Left hindlimb (tissue), 1 donor: ENCODE measurements around the gene CCSER1.
"Not testable (repeated sequence)": the region's sequence is repeated elsewhere in the genome, so short reads cannot be mapped to it uniquely, and the experiment has no call there.

ENCODE experiments used
- DNase-seq: peaks from one replicate; pipeline ENCODE4 v3.0.0-alpha.2; 2018

Gene CCSER1

GRCh38 chr4:90852237-90852636, 725.0 kb downstream of the CCSER1 start:
- DNase-seq, result no peak

GRCh38 chr4:90855111-90855510, 727.9 kb downstream of the CCSER1 start:
- DNase-seq, result no peak

GRCh38 chr4:90857081-90857820, 730.1 kb downstream of the CCSER1 start:
- no peak for DNase-seq

GRCh38 chr4:90875791-90876190, 748.6 kb downstream of the CCSER1 start:
- no peak for DNase-seq

- no peak for DNase-seq
Measured at GRCh38 chr4:90876296-90876695, 749.1 kb downstream of the CCSER1 start.

GRCh38 chr4:90883519-90883918, 756.3 kb downstream of the CCSER1 start:
- DNase-seq, result no peak

GRCh38 chr4:90888571-90888970, 761.4 kb downstream of the CCSER1 start:
- DNase-seq, result no peak

- no peak for DNase-seq
Measured at GRCh38 chr4:90889171-90889570, 762.0 kb downstream of the CCSER1 start.

- not testable (repeated sequence) for DNase-seq
Measured at GRCh38 chr4:90903413-90903812, 776.2 kb downstream of the CCSER1 start.

GRCh38 chr4:90904021-90904420, 776.8 kb downstream of the CCSER1 start:
- DNase-seq, result no peak

GRCh38 chr4:90906239-90906638, 779.0 kb downstream of the CCSER1 start:
- no peak for DNase-seq

- DNase-seq, result not testable (repeated sequence)
Measured at GRCh38 chr4:90911724-90912434, 784.7 kb downstream of the CCSER1 start.

- DNase-seq, result no peak
Measured at GRCh38 chr4:90922174-90922573, 795.0 kb downstream of the CCSER1 start.

- DNase-seq, result no peak
Measured at GRCh38 chr4:90926957-90927356, 799.8 kb downstream of the CCSER1 start.

GRCh38 chr4:90943311-90943710, 816.1 kb downstream of the CCSER1 start:
- no peak for DNase-seq

- DNase-seq, result no peak
Measured at GRCh38 chr4:90946945-90947344, 819.8 kb downstream of the CCSER1 start.

- no peak for DNase-seq
Measured at GRCh38 chr4:90950385-90950841, 823.2 kb downstream of the CCSER1 start.

GRCh38 chr4:90951037-90951436, 823.8 kb downstream of the CCSER1 start:
- DNase-seq, result no peak

GRCh38 chr4:90958256-90958895, 831.2 kb downstream of the CCSER1 start:
- no peak for DNase-seq

GRCh38 chr4:90960433-90960832, 833.2 kb downstream of the CCSER1 start:
- DNase-seq, result no peak

- no peak for DNase-seq
Measured at GRCh38 chr4:90960840-90961239, 833.6 kb downstream of the CCSER1 start.

- DNase-seq, result no peak
Measured at GRCh38 chr4:90970021-90970420, 842.8 kb downstream of the CCSER1 start.

- no peak for DNase-seq
Measured at GRCh38 chr4:90977726-90978125, 850.5 kb downstream of the CCSER1 start.

GRCh38 chr4:90979556-90979955, 852.4 kb downstream of the CCSER1 start:
- no peak for DNase-seq
